ENCODE measurements around the gene ACOXL.

DNA sequence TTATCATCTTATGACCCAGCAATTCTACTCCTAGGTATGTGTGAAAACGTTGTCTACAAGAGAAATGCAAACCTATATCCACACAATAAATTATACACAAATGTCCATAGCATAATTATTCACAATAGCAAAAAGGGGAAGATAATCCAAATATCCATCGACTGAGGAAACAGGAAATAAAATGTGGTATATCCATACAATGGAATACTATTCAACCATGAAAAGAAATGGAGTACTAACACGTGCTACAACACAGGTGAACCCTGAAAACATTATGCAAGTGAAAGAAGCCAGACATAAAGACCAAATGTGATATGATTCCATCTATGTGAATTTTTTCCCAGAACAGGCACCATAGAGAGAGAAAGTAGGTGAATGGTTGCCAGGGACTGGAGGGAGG, 72.1 kb downstream of the ACOXL start:
- TF ChIP-seq CTCF (IDR thresholded peaks at IDR 0.05), result no peak
- TF ChIP-seq POLR2A (IDR thresholded peaks at IDR 0.05), result no peak
